KBM-7 (cell line): ENCODE results near the gene TSPAN11.
"Not testable (repeated sequence)": the region's sequence is repeated elsewhere in the genome, so short reads cannot be mapped to it uniquely, and the experiment has no call there.

ENCODE experiments used
- DNase-seq: peaks from one replicate; pipeline ENCODE4 v3.0.0-alpha.2; 2015
- in situ Hi-C: fragments of 300-500 bp; cut with MboI; formaldehyde crosslinking; loops from 2 replicates; pipeline ENCODE4 v1.14.3; 2020; ENCODE audit warnings: low sequenced_read_pairs, low pct_unique_long_range_greater_than_20kb, mixed read lengths

TSPAN11 gene

GRCh38 chr12:31008961-31009840, 82.7 kb downstream of the TSPAN11 start:
- no peak for DNase-seq
- in situ Hi-C loops: no loop called here

DNA sequence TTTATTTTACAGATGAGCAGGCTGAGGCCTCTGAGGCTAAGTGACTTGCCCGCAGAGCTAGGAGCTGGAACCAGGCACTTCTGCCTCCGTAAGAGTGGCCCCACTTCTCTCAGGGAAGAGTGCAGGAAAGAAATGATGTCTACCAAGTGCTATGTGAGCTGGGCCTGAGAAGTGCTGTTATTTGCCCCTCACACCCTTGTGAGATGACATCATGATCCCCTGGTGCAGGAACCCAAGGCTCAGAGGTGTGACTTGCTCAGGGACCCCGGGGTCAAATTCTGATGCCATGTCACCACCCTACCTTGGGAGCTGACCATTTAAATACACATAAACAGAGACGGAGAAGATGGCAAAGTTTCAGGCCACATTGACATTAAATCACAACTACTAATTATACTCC, 83.4 kb downstream of the TSPAN11 start:
- in situ Hi-C loops: no loop called here
- DNase-seq: no peak

DNA sequence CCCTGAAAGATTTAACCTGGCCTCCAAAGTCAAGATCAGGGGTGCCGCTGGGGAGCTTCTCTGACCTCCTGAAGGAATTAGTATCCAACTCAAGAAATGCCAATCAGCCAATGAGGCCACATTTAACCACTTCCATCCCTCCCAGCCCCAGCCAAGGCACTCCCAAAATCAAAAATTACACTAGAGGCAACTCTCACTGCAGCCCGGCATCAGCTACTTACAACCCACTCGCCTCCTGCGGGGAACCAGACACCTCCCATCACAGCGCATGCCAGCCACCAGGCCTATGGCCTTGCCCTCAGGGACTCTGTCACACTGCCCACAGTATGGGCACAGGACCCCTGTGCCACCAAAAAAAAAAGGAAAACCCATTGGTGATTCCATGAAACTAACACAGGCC, 84.8 kb downstream of the TSPAN11 start:
- no peak for DNase-seq
- in situ Hi-C loops: no loop called here

GRCh38 chr12:31011746-31012566, 85.4 kb downstream of the TSPAN11 start:
- DNase-seq: no peak
- in situ Hi-C loops: no loop called here

DNA sequence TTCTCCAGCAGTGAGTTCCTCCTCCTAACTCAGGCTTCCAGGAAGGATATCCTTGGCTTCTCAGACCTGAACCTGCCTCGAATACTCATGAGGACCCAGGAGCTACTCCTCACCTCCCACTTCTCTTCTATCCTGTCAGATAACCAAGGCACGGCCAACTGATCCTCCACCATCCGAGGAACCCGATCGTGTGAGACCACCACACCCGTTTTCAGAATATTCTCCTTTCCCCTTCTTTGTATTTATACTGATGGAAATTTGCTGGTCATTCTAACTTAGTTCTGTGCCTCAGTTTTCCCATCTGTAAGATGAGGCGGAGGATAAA, 86.0 kb downstream of the TSPAN11 start:
- in situ Hi-C loops, DNase-seq: not testable (repeated sequence)

GRCh38 chr12:31015215-31015614, 88.7 kb downstream of the TSPAN11 start:
- in situ Hi-C loops: no loop called here
- DNase-seq: no peak

- in situ Hi-C loops: no loop called here
- DNase-seq: no peak
Measured at GRCh38 chr12:31016057-31016456, 89.5 kb downstream of the TSPAN11 start.

DNA sequence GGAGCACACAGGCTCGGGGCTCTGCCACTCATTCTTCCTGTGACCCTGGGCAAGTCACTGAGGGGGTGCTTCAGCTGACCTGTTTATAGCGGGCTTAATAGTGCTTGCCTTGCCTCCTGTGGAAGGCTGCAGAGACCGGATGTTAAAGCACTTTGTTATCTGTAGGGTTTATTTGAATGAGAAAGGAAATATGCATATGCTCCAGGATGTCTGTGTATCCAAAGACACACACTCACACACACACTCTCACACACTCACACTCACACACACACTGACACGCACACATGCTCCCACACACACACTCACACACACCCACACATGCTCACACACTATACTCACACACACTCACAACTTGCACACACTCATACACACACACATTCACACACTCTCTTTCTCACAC, 91.0 kb downstream of the TSPAN11 start:
- in situ Hi-C loops: no loop called here
- no peak for DNase-seq

GRCh38 chr12:31018106-31018789, 91.7 kb downstream of the TSPAN11 start:
- in situ Hi-C loops: no loop called here

GRCh38 chr12:31018790-31019505, 92.4 kb downstream of the TSPAN11 start:
- in situ Hi-C loops: no loop called here
- DNase-seq: no peak

More at GRCh38 chr12:31018106-31018789, 91.7 kb downstream of the TSPAN11 start:
- DNase-seq: peak; percentile 41

- in situ Hi-C loops: no loop called here
- DNase-seq: no peak
Measured at GRCh38 chr12:31019561-31019960, 93.0 kb downstream of the TSPAN11 start.

GRCh38 chr12:31019976-31020375, 93.4 kb downstream of the TSPAN11 start:
- DNase-seq: no peak
- in situ Hi-C loops: no loop called here

GRCh38 chr12:31020385-31021166, 94.0 kb downstream of the TSPAN11 start:
- no peak for DNase-seq
- in situ Hi-C loops: no loop called here

GRCh38 chr12:31021181-31021580, 94.6 kb downstream of the TSPAN11 start:
- no peak for DNase-seq
- in situ Hi-C loops: no loop called here

DNA sequence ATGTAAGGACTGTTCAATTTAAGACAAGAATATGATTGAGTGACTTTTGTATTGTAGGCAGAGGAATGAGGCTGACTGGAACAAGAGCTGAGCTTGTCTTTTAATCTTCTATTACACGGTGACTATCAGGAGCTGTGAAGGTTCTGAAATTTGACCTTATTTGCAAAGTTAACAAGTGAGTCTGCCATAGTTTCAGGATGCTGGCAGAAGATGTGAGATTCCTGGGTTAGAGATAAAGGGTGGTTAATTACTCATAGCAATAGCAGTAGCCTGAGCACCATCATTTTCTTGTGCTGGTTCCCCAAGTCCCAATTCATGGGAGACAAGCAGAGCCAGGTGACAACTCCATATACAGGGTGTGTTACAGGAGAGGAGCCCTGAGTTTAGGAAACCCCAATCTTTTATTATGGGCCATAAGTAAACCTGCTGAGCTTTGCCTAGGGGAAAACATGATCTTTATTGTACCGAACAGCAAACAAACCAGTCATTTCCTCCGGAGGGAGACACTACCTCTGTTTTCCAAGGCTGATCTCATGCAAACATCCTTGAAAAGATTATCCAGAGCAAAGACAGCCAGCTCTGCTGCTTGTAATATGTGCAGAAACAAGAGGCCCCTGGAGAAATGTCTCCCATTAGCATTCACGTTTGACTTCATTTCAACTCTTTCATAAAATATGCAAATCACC, 95.4 kb downstream of the TSPAN11 start:
- in situ Hi-C loops: no loop called here
- no peak for DNase-seq

GRCh38 chr12:31023271-31023724, 96.8 kb downstream of the TSPAN11 start:
- DNase-seq: no peak
- in situ Hi-C loops: no loop called here

GRCh38 chr12:31026202-31026601, 99.7 kb downstream of the TSPAN11 start:
- in situ Hi-C loops: no loop called here
- no peak for DNase-seq

- DNase-seq, in situ Hi-C loops: not testable (repeated sequence)
Measured at GRCh38 chr12:31027006-31027405, 100.5 kb downstream of the TSPAN11 start.
